ENCODE measurements around the gene OR6B3.

Gene OR6B3

GRCh38 chr2:240030379-240031094 lies 22.8 kb downstream of the OR6B3 start, which contains the start of gene OR6B2:
Gene OR6B2, minus strand, starts transcription at chr2:240030429. Its CDS starts 0 bp downstream, at chr2:240030429.
- H3K27me3 Mint-ChIP-seq, result peaks cover 28% of the 10 kb centered on the region
- peaks cover under 1% of the 10 kb centered on the region for H3K36me3 Mint-ChIP-seq (ENCODE audit: low read depth)

GRCh38 chr2:240024766-240025165 lies 28.6 kb downstream of the OR6B3 start:
- Mint-ChIP-seq H3K4me3 (peak overlapping the region; percentile 94), H3K4me1 (ENCODE audit: low read depth) (peaks cover 22% of the 10 kb centered on the region), H3K27ac (peak overlapping the region; percentile 95), H3K36me3 (ENCODE audit: low read depth) (peaks cover 37% of the 10 kb centered on the region), H3K27me3 (no peaks in the 10 kb centered on the region), H3K9me3 (no peaks in the 10 kb centered on the region)
- DNase-seq, result no peak

More at GRCh38 chr2:240030379-240031094, 22.8 kb downstream of the OR6B3 start, which contains the start of gene OR6B2:
- Mint-ChIP-seq H3K4me1 (ENCODE audit: low read depth) (peaks cover 3% of the 10 kb centered on the region), H3K9me3 (no peaks in the 10 kb centered on the region), H3K4me3 (no peak within 1 kb of the TSS), H3K27ac (no peak within 1 kb of the TSS)
- DNase-seq, result no peak

- Mint-ChIP-seq H3K4me1 (ENCODE audit: low read depth) (peaks cover 22% of the 10 kb centered on the region), H3K9me3 (no peaks in the 10 kb centered on the region), H3K36me3 (ENCODE audit: low read depth) (peaks cover 43% of the 10 kb centered on the region), H3K27me3 (no peaks in the 10 kb centered on the region), H3K4me3 (peak overlapping the region; percentile 94), H3K27ac (peak overlapping the region; percentile 95)
- DNase-seq, result no peak
These were observed 29.5 kb downstream of the OR6B3 start for GRCh38 chr2:240023792-240024191.

GRCh38 chr2:240021488-240022104 lies 31.7 kb downstream of the OR6B3 start:
- Mint-ChIP-seq H3K27me3 (no peaks in the 10 kb centered on the region), H3K4me1 (ENCODE audit: low read depth) (peaks cover 22% of the 10 kb centered on the region), H3K27ac (no peak overlapping the region), H3K36me3 (ENCODE audit: low read depth) (peaks cover 65% of the 10 kb centered on the region), H3K4me3 (no peak overlapping the region), H3K9me3 (no peaks in the 10 kb centered on the region)
- DNase-seq, result peak; percentile 73

GRCh38 chr2:240018071-240018750 lies 35.1 kb downstream of the OR6B3 start:
- H3K27me3 Mint-ChIP-seq, result no peaks in the 10 kb centered on the region
- no peak for DNase-seq
- H3K4me1 Mint-ChIP-seq (ENCODE audit: low read depth), result peaks cover 9% of the 10 kb centered on the region
- no peak overlapping the region for H3K4me3 Mint-ChIP-seq
- peaks cover 82% of the 10 kb centered on the region for H3K36me3 Mint-ChIP-seq (ENCODE audit: low read depth)
- no peak overlapping the region for H3K27ac Mint-ChIP-seq
- H3K9me3 Mint-ChIP-seq, result no peaks in the 10 kb centered on the region

- no peaks in the 10 kb centered on the region for H3K9me3 Mint-ChIP-seq
- H3K4me1 Mint-ChIP-seq (ENCODE audit: low read depth), result no peaks in the 10 kb centered on the region
- DNase-seq, result no peak
- H3K27me3 Mint-ChIP-seq, result no peaks in the 10 kb centered on the region
- no peak overlapping the region for H3K4me3 Mint-ChIP-seq
- H3K36me3 Mint-ChIP-seq (ENCODE audit: low read depth), result peaks cover 94% of the 10 kb centered on the region
- H3K27ac Mint-ChIP-seq, result no peak overlapping the region
These were observed 39.0 kb downstream of the OR6B3 start for GRCh38 chr2:240014327-240014726.

- no peak overlapping the region for H3K27ac Mint-ChIP-seq
- DNase-seq, result no peak
- H3K4me3 Mint-ChIP-seq, result no peak overlapping the region
- H3K4me1 Mint-ChIP-seq (ENCODE audit: low read depth), result no peaks in the 10 kb centered on the region
- H3K36me3 Mint-ChIP-seq (ENCODE audit: low read depth), result peaks cover 94% of the 10 kb centered on the region
- no peaks in the 10 kb centered on the region for H3K27me3 Mint-ChIP-seq
- no peaks in the 10 kb centered on the region for H3K9me3 Mint-ChIP-seq
These were observed 40.0 kb downstream of the OR6B3 start for GRCh38 chr2:240013343-240013742.

- Mint-ChIP-seq H3K36me3 (ENCODE audit: low read depth) (peaks cover 93% of the 10 kb centered on the region), H3K27ac (no peak overlapping the region), H3K9me3 (no peaks in the 10 kb centered on the region), H3K4me3 (no peak overlapping the region), H3K4me1 (ENCODE audit: low read depth) (no peaks in the 10 kb centered on the region), H3K27me3 (no peaks in the 10 kb centered on the region)
- no peak for DNase-seq
These were observed 50.3 kb downstream of the OR6B3 start for GRCh38 chr2:240002983-240003382.

- Mint-ChIP-seq H3K9me3 (no peaks in the 10 kb centered on the region), H3K4me1 (ENCODE audit: low read depth) (no peaks in the 10 kb centered on the region), H3K36me3 (ENCODE audit: low read depth) (peaks cover 92% of the 10 kb centered on the region), H3K27ac (no peak overlapping the region), H3K4me3 (no peak overlapping the region), H3K27me3 (no peaks in the 10 kb centered on the region)
- no peak for DNase-seq
These were observed 52.6 kb downstream of the OR6B3 start for GRCh38 chr2:240000671-240001070.

- no peak overlapping the region for H3K4me3 Mint-ChIP-seq
- H3K27me3 Mint-ChIP-seq, result no peaks in the 10 kb centered on the region
- DNase-seq, result no peak
- peaks cover 92% of the 10 kb centered on the region for H3K36me3 Mint-ChIP-seq (ENCODE audit: low read depth)
- H3K27ac Mint-ChIP-seq, result no peak overlapping the region
- no peaks in the 10 kb centered on the region for H3K9me3 Mint-ChIP-seq
- no peaks in the 10 kb centered on the region for H3K4me1 Mint-ChIP-seq (ENCODE audit: low read depth)
These were observed 55.5 kb downstream of the OR6B3 start for GRCh38 chr2:239997686-239998409.
